A549 (cell line): Measurements from ENCODE around the gene TCERG1L. TPM values are rescaled to one million over a fixed set of nuclear protein-coding genes. Genes with fewer than 3 reads are reported as not detected.

Experiments used
- ATAC-seq, 2 experiments: fragments of 200-7000 bp in 1 of 2; fragments of >200 bp in 1 of 2; cut with Nextera tagmentation in 1 of 2; cut with Tn5 transposase in 1 of 2; 3 replicates each; pipeline versions ENCODE4 v1.8.0 to v1.9.1; 2018 to 2020; ENCODE audit warnings: mild to moderate bottlenecking in 1 of 2, moderate library complexity in 1 of 2
- CTCF ChIA-PET: fragments of 300-600 bp; sonication (Branson Sonifier 250); formaldehyde crosslinking; extraction: SDS; loops from one replicate; lab custom pipeline; 2021; ENCODE audit warnings: antibody characterized with exemption, inconsistent platforms; lab: Yijun Ruan, JAX
- POLR2A ChIA-PET: fragments of 350-600 bp; formaldehyde crosslinking; extraction: SDS; loops from one replicate; lab custom pipeline; 2021; ENCODE audit warnings: antibody characterized with exemption, inconsistent platforms; lab: Yijun Ruan, JAX
- DNase-seq, 2 experiments: peaks; one replicate each; pipeline versions ENCODE4 v3.0.0 to v3.0.0-alpha.2; 2011 to 2016; ENCODE audit warnings: low read depth in 1 of 2, low spot score in 1 of 2
- FAIRE-seq: peaks from 2 replicates; lab custom pipeline; 2011; peaks lifted over from hg19 to GRCh38; lab: Jason Lieb, UNC
- H3K27ac ChIP-seq, 2 experiments: fragments of >200 bp; sonication (Bioruptor Twin); formaldehyde crosslinking; 3 replicates each; pipeline ENCODE4 v1.5.1; 2016 to 2017
- H3K4me1 ChIP-seq: fragments of >200 bp; sonication (Bioruptor Twin); formaldehyde crosslinking; 3 replicates; pipeline ENCODE4 v1.6.1; 2016
- H3K4me2 ChIP-seq: fragments of >200 bp; sonication (Bioruptor Twin); formaldehyde crosslinking; 3 replicates; pipeline ENCODE4 v1.6.1; 2016
- H3K4me3 ChIP-seq: fragments of >200 bp; sonication (Bioruptor Twin); formaldehyde crosslinking; 3 replicates; pipeline ENCODE4 v1.5.1; 2016
- H3K9me3 ChIP-seq: fragments of >200 bp; sonication (Bioruptor Twin); formaldehyde crosslinking; 3 replicates; pipeline ENCODE4 v1.6.1; 2016
- CBX2 ChIP-seq: fragments of 200-600 bp; sonication (generic); IDR thresholded peaks from 2 replicates; pipeline ENCODE4 v1.6.1; 2016; ENCODE audit warnings: low read depth, mild to moderate bottlenecking, borderline replicate concordance
- CEBPB ChIP-seq, 2 experiments: fragments of >200 bp in 1 of 2; sonication (Bioruptor Twin) in 1 of 2; formaldehyde crosslinking in 1 of 2; IDR thresholded peaks; 2 replicates each; pipeline ENCODE4 v1.6.1; 2012 to 2016
- CHD4 ChIP-seq: fragments of 200-600 bp; sonication (generic); IDR thresholded peaks from 2 replicates; pipeline ENCODE4 v1.6.1; 2016; ENCODE audit warnings: antibody characterized with exemption, mild to moderate bottlenecking, borderline replicate concordance
- EHF ChIP-seq: fragments of 250-450 bp; sonication (Bioruptor Pico); IDR thresholded peaks from 2 replicates; pipeline ENCODE4 v1.5.0; 2020; ENCODE audit warnings: mild to moderate bottlenecking
- EP300 ChIP-seq, 2 experiments: fragments of >200 bp; sonication (Bioruptor Twin); formaldehyde crosslinking; IDR thresholded peaks; 2 replicates in 1 of 2; 3 replicates in 1 of 2; pipeline ENCODE4 v1.6.1; 2016 to 2017
- JUN ChIP-seq, 2 experiments: fragments of >200 bp; sonication (Bioruptor Twin); formaldehyde crosslinking; IDR thresholded peaks; 2 replicates in 1 of 2; 3 replicates in 1 of 2; pipeline ENCODE4 v1.6.1; 2016 to 2017
- JUNB ChIP-seq: fragments of >200 bp; sonication (Bioruptor Twin); formaldehyde crosslinking; IDR thresholded peaks from 2 replicates; pipeline ENCODE4 v1.6.1; 2016
- MAFK ChIP-seq: fragments of 450-650 bp; IDR thresholded peaks from 2 replicates; pipeline ENCODE4 v1.6.1; 2014; ENCODE audit not compliant: partially characterized antibody
- MAZ ChIP-seq: fragments of 150-350 bp; IDR thresholded peaks from 2 replicates; pipeline ENCODE4 v1.6.1; 2014; ENCODE audit warnings: antibody characterized with exemption, low read depth, low read length, borderline replicate concordance
- NFE2L2 ChIP-seq: fragments of 150-350 bp; conservative IDR thresholded peaks from 2 replicates; pipeline ENCODE4 v1.6.1; 2014; ENCODE audit warnings: low read length
- NPAS2 ChIP-seq: fragments of 250-450 bp; sonication (Bioruptor Pico); IDR thresholded peaks from 2 replicates; pipeline ENCODE4 v1.8.0; 2022; ENCODE audit warnings: mild to moderate bottlenecking, moderate library complexity, borderline replicate concordance
- NR3C1 ChIP-seq: fragments of >200 bp; sonication (Bioruptor Twin); formaldehyde crosslinking; IDR thresholded peaks from 3 replicates; pipeline ENCODE4 v1.6.1; 2017
- PHF8 ChIP-seq: fragments of 200-600 bp; sonication (generic); IDR thresholded peaks from 2 replicates; pipeline ENCODE4 v1.6.1; 2016; ENCODE audit warnings: low read depth, mild to moderate bottlenecking, antibody characterized with exemption, moderate library complexity, borderline replicate concordance
- POLR2AphosphoS2 ChIP-seq: conservative IDR thresholded peaks from 2 replicates; pipeline ENCODE4 v1.6.1; 2012; ENCODE audit warnings: low read length, improper control_type of control experiment, inconsistent platforms
- RARB ChIP-seq: fragments of 250-450 bp; sonication (Bioruptor Pico); IDR thresholded peaks from 2 replicates; pipeline ENCODE4 v1.8.0; 2021; ENCODE audit warnings: mild to moderate bottlenecking, moderate library complexity
- RCOR1 ChIP-seq: fragments of 150-350 bp; IDR thresholded peaks from 2 replicates; pipeline ENCODE4 v1.6.1; 2014; ENCODE audit warnings: antibody characterized with exemption, low read length, low read depth
- USF2 ChIP-seq: fragments of 450-650 bp; IDR thresholded peaks from 2 replicates; pipeline ENCODE4 v1.6.1; 2014; ENCODE audit warnings: antibody characterized with exemption
- ZC3H11A ChIP-seq: fragments of 450-650 bp; IDR thresholded peaks from 2 replicates; pipeline ENCODE4 v1.6.1; 2014; ENCODE audit warnings: antibody characterized with exemption, mild to moderate bottlenecking
- ZFP36 ChIP-seq: fragments of 450-650 bp; IDR thresholded peaks from 2 replicates; pipeline ENCODE4 v1.6.1; 2014; ENCODE audit warnings: borderline replicate concordance; ENCODE audit not compliant: partially characterized antibody
- ZNF302 ChIP-seq: fragments of 250-450 bp; sonication (Bioruptor Pico); IDR thresholded peaks from 2 replicates; pipeline ENCODE4 v1.9.0; 2021; ENCODE audit warnings: inconsistent platforms, mild to moderate bottlenecking, moderate library complexity
- WGBS: methylation state at CpG from one replicate; pipeline ENCODE4 v1.1.6; 2017; ENCODE audit errors: missing lambda C conversion rate; 5-methylcytosine and 5-hydroxymethylcytosine counted together
- polyA plus RNA-seq, 4 experiments: library from polyadenylated mRNA; depleted of rRNA in 3 of 4; stranded (reverse); fragments of >200 nt; fragmentation: RNase III in 1 of 4; extraction: RNeasy Plus Mini Kit Qiagen cat#74134 plus additional on column Dnase treatment in 1 of 4; gene quantifications; 2 replicates in 3 of 4; 3 replicates in 1 of 4; pipeline ENCODE4 v1.2.3, GENCODE V29; 2011 to 2017
- TF ChIP-seq, protein P1 (sequence below): fragments of 250-450 bp; sonication (Bioruptor Pico); IDR thresholded peaks from 2 replicates; pipeline ENCODE4 v1.5.0; 2020; ENCODE audit warnings: low read depth, mild to moderate bottlenecking, moderate library complexity
- TF ChIP-seq, protein P2 (sequence below): fragments of 150-350 bp; IDR thresholded peaks from 2 replicates; pipeline ENCODE4 v1.6.1; 2014; ENCODE audit warnings: low read depth, mild to moderate bottlenecking, low read length
- TF ChIP-seq, protein P3 (sequence below): fragments of 250-450 bp; sonication (Bioruptor Pico); IDR thresholded peaks from 2 replicates; pipeline ENCODE4 v1.5.0; 2021; ENCODE audit warnings: mild to moderate bottlenecking, moderate library complexity, borderline replicate concordance
- TF ChIP-seq, protein P4 (sequence below): IDR thresholded peaks from 2 replicates; pipeline ENCODE4 v1.6.1; 2012
- TF ChIP-seq, protein P5 (sequence below): IDR thresholded peaks from 2 replicates; pipeline ENCODE4 v1.6.1; 2012; ENCODE audit warnings: low read depth, borderline replicate concordance

The TCERG1L gene
- polyA plus RNA-seq, 2 of the 4 experiments (the other 2 are of a cell fraction), result not detected

DNA sequence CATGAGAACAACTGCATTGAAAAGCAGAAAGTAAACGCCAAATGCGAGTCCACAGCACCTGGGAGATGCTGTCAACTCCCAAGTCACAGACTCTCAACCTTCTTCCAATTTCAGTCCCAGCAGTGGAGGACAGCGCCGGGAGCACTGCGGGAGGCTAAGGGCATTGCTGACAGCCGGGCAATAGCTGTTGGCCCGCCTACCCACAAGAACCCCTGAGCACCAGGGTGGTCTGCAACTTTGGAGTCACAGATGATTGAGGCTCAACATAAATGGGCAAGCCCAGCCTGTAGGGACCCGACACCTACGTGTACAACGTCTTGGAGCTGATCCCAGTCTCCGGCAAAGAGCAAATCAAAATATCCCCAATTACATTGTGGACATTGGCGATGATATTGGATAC lies 262.9 kb downstream of the TCERG1L start:
- TF ChIP-seq NPAS2 (CRISPR knock-in tag) (no peak), MAFK (no peak), ZFP36 (no peak), RCOR1 (no peak), NFE2L2 (no peak), POLR2AphosphoS2 (no peak)
- TF ChIP-seq, all 56 proteins: peak for 0
- no peak for DNase-seq
- ATAC-seq, result no peak
- Histone ChIP-seq H3K4me1 (no peaks in the 10 kb centered on the region), H3K4me3 (no peak overlapping the region), H3K4me2 (no peak overlapping the region), H3K9me3 (no peaks in the 10 kb centered on the region), H3K27ac (no peak overlapping the region)
- no peak for FAIRE-seq
- POLR2A ChIA-PET, result no interaction called here
- CTCF ChIA-PET, result no interaction called here
- WGBS, result 0% methylated on average over 8 of the region's 12 CpGs

GRCh38 chr10:131047501-131047900 lies 264.0 kb downstream of the TCERG1L start:
- Histone ChIP-seq H3K4me1 (no peaks in the 10 kb centered on the region), H3K27ac (no peak overlapping the region), H3K4me2 (no peak overlapping the region), H3K4me3 (no peak overlapping the region), H3K9me3 (no peaks in the 10 kb centered on the region)
- ChIA-PET POLR2A (no interaction called here), CTCF (no interaction called here)
- TF ChIP-seq, protein P1, sequence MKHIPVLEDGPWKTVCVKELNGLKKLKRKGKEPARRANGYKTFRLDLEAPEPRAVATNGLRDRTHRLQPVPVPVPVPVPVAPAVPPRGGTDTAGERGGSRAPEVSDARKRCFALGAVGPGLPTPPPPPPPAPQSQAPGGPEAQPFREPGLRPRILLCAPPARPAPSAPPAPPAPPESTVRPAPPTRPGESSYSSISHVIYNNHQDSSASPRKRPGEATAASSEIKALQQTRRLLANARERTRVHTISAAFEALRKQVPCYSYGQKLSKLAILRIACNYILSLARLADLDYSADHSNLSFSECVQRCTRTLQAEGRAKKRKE (CRISPR knock-in tag), result no peak
- TF ChIP-seq CEBPB (IDR thresholded peaks at IDR 0.05) (no peak), EP300 (IDR thresholded peaks at IDR 0.05) (no peak), JUNB (no peak)
- TF ChIP-seq, protein P2, sequence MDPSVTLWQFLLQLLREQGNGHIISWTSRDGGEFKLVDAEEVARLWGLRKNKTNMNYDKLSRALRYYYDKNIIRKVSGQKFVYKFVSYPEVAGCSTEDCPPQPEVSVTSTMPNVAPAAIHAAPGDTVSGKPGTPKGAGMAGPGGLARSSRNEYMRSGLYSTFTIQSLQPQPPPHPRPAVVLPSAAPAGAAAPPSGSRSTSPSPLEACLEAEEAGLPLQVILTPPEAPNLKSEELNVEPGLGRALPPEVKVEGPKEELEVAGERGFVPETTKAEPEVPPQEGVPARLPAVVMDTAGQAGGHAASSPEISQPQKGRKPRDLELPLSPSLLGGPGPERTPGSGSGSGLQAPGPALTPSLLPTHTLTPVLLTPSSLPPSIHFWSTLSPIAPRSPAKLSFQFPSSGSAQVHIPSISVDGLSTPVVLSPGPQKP, result no peak
- TF ChIP-seq, protein P3, sequence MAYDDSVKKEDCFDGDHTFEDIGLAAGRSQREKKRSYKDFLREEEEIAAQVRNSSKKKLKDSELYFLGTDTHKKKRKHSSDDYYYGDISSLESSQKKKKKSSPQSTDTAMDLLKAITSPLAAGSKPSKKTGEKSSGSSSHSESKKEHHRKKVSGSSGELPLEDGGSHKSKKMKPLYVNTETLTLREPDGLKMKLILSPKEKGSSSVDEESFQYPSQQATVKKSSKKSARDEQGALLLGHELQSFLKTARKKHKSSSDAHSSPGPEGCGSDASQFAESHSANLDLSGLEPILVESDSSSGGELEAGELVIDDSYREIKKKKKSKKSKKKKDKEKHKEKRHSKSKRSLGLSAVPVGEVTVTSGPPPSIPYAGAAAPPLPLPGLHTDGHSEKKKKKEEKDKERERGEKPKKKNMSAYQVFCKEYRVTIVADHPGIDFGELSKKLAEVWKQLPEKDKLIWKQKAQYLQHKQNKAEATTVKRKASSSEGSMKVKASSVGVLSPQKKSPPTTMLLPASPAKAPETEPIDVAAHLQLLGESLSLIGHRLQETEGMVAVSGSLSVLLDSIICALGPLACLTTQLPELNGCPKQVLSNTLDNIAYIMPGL (CRISPR knock-in tag), result no peak
- FAIRE-seq (no peak), ATAC-seq (no peak), DNase-seq (no peak)
- 2% methylated on average over 5 of the region's 5 CpGs for WGBS

- FAIRE-seq (no peak), DNase-seq (no peak), ATAC-seq (no peak)
- H3K9me3 ChIP-seq, result no peaks in the 10 kb centered on the region
- no peak overlapping the region for H3K4me3 ChIP-seq
- no peak overlapping the region for H3K4me2 ChIP-seq
- no peak for TF ChIP-seq ZNF302 (CRISPR knock-in tag)
- TF ChIP-seq CHD4, result no peak
- TF ChIP-seq, protein P4, sequence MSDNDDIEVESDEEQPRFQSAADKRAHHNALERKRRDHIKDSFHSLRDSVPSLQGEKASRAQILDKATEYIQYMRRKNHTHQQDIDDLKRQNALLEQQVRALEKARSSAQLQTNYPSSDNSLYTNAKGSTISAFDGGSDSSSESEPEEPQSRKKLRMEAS, result no peak
- TF ChIP-seq, protein P5, sequence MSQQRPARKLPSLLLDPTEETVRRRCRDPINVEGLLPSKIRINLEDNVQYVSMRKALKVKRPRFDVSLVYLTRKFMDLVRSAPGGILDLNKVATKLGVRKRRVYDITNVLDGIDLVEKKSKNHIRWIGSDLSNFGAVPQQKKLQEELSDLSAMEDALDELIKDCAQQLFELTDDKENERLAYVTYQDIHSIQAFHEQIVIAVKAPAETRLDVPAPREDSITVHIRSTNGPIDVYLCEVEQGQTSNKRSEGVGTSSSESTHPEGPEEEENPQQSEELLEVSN, result no peak
- TF ChIP-seq, protein P1 (CRISPR knock-in tag), result no peak
- no peak for TF ChIP-seq CEBPB (IDR thresholded peaks at IDR 0.05)
- TF ChIP-seq ZC3H11A, result no peak
- TF ChIP-seq JUN (IDR thresholded peaks at IDR 0.05), result no peak
- no peak for TF ChIP-seq NR3C1
- no peak for TF ChIP-seq MAZ
- TF ChIP-seq CBX2, result no peak
- no peak for TF ChIP-seq PHF8
- TF ChIP-seq EHF (CRISPR knock-in tag), result no peak
- no peak for TF ChIP-seq USF2
- TF ChIP-seq RARB (CRISPR knock-in tag), result no peak
- H3K27ac ChIP-seq, result no peak overlapping the region
- no peaks in the 10 kb centered on the region for H3K4me1 ChIP-seq
- WGBS, result 53% methylated on average over 10 of the region's 10 CpGs
- ChIA-PET CTCF (no interaction called here), POLR2A (no interaction called here)
Measured at GRCh38 chr10:131046194-131046593, 265.3 kb downstream of the TCERG1L start.
